ENCODE results near the gene SH2D1B.

SH2D1B gene

GRCh38 chr1:162381941-162382750 lies 29.8 kb downstream of the SH2D1B start:
- no peak for DNase-seq (ENCODE audit: low read depth)

- no peak for DNase-seq (ENCODE audit: low read depth)
Observed at GRCh38 chr1:162381383-162381782, 30.6 kb downstream of the SH2D1B start, which contains the start of gene C1orf226. TSS of gene C1orf226 (plus strand) at chr1:162381728. CDS start at chr1:162381902, 174 bp downstream.

GRCh38 chr1:162380061-162380846 lies 31.7 kb downstream of the SH2D1B start:
- no peak for DNase-seq (ENCODE audit: low read depth)

GRCh38 chr1:162376691-162377090 lies 35.2 kb downstream of the SH2D1B start, which contains the start of gene SPATA46:
TSS of gene SPATA46 (minus strand) at chr1:162376854. CDS start at chr1:162376790, 64 bp downstream.
- DNase-seq (ENCODE audit: low read depth): no peak

GRCh38 chr1:162375463-162375862 lies 36.5 kb downstream of the SH2D1B start:
- no peak for DNase-seq (ENCODE audit: low read depth)

- no peak for DNase-seq (ENCODE audit: low read depth)
Observed at GRCh38 chr1:162374406-162374805, 37.5 kb downstream of the SH2D1B start.

GRCh38 chr1:162373541-162374260 lies 38.2 kb downstream of the SH2D1B start:
- no peak for DNase-seq (ENCODE audit: low read depth)

- DNase-seq (ENCODE audit: low read depth): no peak
Observed at GRCh38 chr1:162373072-162373427, 38.9 kb downstream of the SH2D1B start.

- DNase-seq (ENCODE audit: low read depth): no peak
Observed at GRCh38 chr1:162372159-162373071, 39.5 kb downstream of the SH2D1B start.

- DNase-seq (ENCODE audit: low read depth): no peak
Observed at GRCh38 chr1:162371611-162372010, 40.3 kb downstream of the SH2D1B start.

GRCh38 chr1:162370721-162371120 lies 41.2 kb downstream of the SH2D1B start:
- DNase-seq (ENCODE audit: low read depth): no peak

GRCh38 chr1:162370161-162370560 lies 41.8 kb downstream of the SH2D1B start:
- no peak for DNase-seq (ENCODE audit: low read depth)

- no peak for DNase-seq (ENCODE audit: low read depth)
Observed at GRCh38 chr1:162369571-162369970, 42.4 kb downstream of the SH2D1B start.

GRCh38 chr1:162368451-162368850 lies 43.5 kb downstream of the SH2D1B start:
- DNase-seq (ENCODE audit: low read depth): no peak

GRCh38 chr1:162367772-162368171 lies 44.2 kb downstream of the SH2D1B start:
- no peak for DNase-seq (ENCODE audit: low read depth)

GRCh38 chr1:162367073-162367472 lies 44.9 kb downstream of the SH2D1B start:
- DNase-seq (ENCODE audit: low read depth): no peak

GRCh38 chr1:162366671-162367070 lies 45.3 kb downstream of the SH2D1B start:
- no peak for DNase-seq (ENCODE audit: low read depth)

GRCh38 chr1:162366149-162366548 lies 45.8 kb downstream of the SH2D1B start:
- no peak for DNase-seq (ENCODE audit: low read depth)

- no peak for DNase-seq (ENCODE audit: low read depth)
Observed at GRCh38 chr1:162365284-162366020, 46.5 kb downstream of the SH2D1B start.

GRCh38 chr1:162364498-162364897 lies 47.4 kb downstream of the SH2D1B start:
- no peak for DNase-seq (ENCODE audit: low read depth)

- DNase-seq (ENCODE audit: low read depth): no peak
Observed at GRCh38 chr1:162363823-162364222, 48.1 kb downstream of the SH2D1B start.

Measured in stimulated activated CD8-positive, alpha-beta memory T cell treated with anti-CD3 and anti-CD28 coated beads, Interleukin-12 subunit alpha, Interleukin-12 subunit beta, amount 100 ng/mL, for 1 hour (primary cell).